Coronary artery (tissue), 2 donors: ENCODE results near the gene ITGA2.
A peak's percentile ranks its signal among the peaks of the same experiment; 100 is the strongest.

Source experiments
- DNase-seq: peaks from one replicate; pipeline ENCODE4 v3.0.0-alpha.2; 2017; ENCODE audit warnings: low spot score
- H3K27ac ChIP-seq, 2 donors: fragments of 200-600 bp; sonication (generic); one replicate each; pipeline ENCODE4 v1.5.1; 2016 to 2019
- H3K4me3 ChIP-seq: fragments of 200-600 bp; sonication (generic); 2 replicates; pipeline ENCODE4 v1.5.1; 2016; ENCODE audit warnings: mild to moderate bottlenecking, moderate library complexity
- TF ChIP-seq, protein P1 (sequence below): fragments of 200-600 bp; sonication (generic); IDR thresholded peaks from one replicate; pipeline ENCODE4 v1.5.1; 2019; ENCODE audit warnings: antibody characterized with exemption

The ITGA2 gene

DNA sequence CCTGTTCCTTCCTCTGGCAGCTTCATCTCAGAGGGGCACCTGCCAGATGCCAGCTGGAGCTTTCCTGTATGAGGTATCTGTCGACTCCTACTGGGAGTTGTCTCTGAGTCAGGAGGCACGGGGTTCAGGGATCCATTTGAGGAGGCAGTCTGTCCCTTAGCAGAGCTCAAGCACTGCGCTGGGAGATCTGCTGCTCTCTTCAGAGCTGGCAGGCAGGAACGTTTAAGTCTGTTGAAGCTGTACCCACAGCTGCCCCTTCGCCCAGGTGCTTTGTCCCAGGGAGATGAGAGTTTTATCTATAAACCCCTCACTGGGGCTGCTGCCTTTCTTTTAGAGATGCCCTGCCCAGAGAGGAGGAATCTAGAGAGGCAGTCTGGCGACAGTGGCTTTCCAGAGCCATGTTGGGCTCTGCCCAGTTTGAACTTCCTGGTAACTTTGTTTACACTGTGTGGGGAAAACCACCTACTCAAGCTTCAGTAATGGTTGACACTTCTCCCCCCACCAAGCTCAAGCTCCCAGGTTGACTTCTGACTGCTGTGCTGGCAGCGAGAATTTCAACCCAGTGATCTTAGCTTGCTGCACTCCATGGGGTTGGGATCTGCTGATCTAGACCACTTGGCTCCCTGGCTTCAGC is 11.8 kb upstream of the ITGA2 start:
- no peak for DNase-seq
- Histone ChIP-seq H3K4me3 (no peak overlapping the region), H3K27ac (no peak overlapping the region)
- TF ChIP-seq, protein P1, sequence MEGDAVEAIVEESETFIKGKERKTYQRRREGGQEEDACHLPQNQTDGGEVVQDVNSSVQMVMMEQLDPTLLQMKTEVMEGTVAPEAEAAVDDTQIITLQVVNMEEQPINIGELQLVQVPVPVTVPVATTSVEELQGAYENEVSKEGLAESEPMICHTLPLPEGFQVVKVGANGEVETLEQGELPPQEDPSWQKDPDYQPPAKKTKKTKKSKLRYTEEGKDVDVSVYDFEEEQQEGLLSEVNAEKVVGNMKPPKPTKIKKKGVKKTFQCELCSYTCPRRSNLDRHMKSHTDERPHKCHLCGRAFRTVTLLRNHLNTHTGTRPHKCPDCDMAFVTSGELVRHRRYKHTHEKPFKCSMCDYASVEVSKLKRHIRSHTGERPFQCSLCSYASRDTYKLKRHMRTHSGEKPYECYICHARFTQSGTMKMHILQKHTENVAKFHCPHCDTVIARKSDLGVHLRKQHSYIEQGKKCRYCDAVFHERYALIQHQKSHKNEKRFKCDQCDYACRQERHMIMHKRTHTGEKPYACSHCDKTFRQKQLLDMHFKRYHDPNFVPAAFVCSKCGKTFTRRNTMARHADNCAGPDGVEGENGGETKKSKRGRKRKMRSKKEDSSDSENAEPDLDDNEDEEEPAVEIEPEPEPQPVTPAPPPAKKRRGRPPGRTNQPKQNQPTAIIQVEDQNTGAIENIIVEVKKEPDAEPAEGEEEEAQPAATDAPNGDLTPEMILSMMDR: no peak

DNA sequence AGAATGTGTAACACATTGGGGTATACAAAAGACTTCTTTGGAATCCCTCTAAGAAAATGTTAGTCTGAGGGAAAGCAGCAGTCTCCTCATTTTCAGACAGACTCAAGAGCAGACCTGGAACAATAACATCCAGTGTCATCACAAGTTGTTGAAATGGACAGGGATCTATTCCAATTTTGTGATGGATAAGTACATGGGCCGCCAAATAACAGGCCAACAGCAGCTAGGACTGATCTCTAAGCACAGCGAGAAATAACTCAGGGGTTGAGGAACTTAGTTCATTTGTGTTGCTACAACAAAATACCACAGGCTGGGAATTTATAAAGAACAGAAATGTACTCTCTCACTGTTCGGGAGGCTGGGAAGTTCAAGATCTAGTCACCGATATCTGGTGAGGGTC is 7.6 kb upstream of the ITGA2 start:
- no peak for DNase-seq
- Histone ChIP-seq H3K4me3 (no peak overlapping the region), H3K27ac (no peak overlapping the region)
- TF ChIP-seq, protein P1: no peak

DNA sequence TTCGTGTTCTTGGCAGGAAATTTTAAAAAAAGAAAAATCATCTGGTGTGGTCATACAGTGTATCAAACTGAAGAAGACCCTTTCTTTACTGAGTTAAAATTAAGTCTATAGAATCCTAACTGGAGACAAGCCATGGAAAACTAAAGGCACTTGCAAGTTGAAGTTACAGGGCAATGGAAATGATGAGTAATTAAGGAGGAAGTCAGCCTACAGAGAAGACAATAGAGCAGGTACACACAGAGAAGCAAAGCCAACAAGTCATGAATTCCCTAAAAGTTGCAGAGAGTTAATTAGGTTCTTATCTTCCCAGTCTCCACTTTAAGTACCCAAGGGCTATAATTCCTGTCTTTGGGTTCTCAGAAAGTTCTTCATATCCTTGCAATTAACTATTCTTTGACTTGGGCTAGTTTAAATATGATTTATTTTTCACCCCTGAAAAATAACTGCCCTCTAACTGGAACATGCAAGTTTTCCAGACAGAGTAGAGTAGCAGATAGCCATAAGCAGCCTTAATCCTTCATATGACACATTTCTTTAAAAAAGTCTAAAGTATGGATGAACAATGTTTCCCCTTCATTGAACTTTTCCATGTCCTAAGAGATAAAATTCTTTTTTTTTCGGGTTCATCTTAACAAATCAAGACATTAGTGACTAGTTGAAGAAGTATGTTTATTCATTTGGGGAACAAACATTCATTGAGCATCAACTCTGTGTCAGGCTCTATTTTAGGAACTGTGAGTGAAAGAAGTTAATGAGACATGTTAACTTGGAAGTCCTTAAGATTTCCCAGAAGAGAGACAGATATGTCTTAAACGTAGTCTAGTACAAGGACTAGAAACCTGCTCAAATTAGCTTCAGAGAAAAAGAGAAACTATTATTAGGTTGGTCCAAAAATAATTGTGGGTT is 5.2 kb upstream of the ITGA2 start:
- Histone ChIP-seq H3K4me3 (no peak overlapping the region), H3K27ac (no peak overlapping the region)
- DNase-seq: no peak
- TF ChIP-seq, protein P1: no peak

DNA sequence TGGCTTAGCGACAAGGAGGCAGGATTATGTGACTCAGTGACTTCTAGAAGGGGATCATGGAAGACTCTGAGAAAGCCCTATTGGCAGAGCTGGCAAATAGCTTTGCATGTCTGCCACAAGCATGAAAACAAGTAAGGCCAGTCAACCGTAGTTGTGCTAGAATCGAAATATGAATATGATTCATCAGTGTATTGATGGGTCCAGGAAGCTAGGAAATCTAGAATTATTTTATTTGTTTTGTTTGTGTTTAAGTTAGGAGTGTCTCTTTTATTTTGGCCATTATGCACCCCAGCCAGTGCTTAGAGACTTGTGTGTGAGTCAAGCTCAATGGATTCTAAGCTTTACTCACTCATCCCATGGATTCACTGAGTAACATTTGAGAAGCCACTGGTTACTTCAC is 3.8 kb upstream of the ITGA2 start:
- DNase-seq: no peak
- TF ChIP-seq, protein P1: no peak
- H3K27ac ChIP-seq: no peak overlapping the region
- H3K4me3 ChIP-seq: no peak overlapping the region

DNA sequence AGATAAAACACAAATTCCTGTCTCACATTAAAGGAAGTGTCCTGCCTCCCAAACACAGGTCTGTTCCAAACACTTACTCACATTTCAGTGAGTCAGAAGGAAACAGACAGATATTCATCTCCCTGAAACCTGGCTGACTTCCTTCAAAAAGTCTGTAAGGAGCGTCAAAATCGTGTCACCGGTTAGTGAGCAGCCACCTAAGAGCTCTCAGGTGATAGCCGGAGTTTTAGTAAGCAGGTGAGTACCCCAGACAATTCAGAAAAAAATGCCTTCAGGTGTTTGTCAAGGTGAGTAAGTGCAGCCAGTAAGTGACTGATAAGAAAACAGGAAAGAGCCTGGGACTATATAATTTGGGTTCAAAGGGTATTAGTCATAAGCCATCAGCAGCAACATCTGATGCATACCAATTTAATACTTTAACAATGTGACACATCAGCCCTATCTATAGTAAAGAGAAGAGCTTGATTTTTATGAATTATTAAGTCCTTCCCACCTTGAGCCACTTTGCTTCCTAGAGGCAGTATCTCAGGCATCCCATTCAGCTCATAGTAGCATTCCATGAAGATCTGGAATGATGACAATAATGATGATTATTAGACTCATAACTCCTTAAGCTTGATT is 1.3 kb upstream of the ITGA2 start:
- DNase-seq: no peak
- TF ChIP-seq, protein P1: no peak
- Histone ChIP-seq H3K27ac (no peak overlapping the region), H3K4me3 (no peak overlapping the region)

DNA sequence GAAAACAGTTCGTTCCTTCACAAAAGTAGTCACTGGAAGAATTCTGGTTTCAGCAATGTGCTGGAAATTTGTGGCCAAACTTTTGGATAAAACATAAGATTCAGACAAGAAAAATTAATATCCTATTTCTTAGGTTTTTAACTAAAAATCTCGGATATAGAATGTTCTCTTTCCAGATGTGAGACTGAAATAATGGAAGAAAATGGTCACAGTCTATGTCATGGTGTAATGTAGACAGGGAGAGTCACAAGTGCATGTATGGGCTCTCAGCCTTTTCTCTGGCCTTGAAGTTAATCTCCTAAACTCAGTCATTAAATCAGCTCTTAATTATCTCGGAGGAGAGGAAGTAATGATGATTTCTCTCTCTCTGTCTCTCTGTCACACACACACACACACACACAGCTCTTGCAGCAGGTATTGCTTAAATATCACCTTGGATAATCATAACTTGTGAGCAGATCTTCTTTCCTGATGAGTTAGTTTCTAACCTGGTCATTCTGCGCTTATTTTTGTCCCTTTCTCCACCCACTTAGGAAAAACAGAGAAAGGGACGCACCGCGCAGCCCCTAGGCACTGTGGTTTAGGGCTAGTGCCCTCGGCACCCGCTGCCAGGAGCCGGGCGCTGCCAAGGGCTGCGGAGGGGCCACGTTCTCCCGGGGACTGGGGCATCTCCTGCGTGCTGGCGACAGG is 672 bp upstream of the ITGA2 start:
- H3K27ac ChIP-seq: peak overlapping the region; percentile 3 to 65
- no peak for DNase-seq
- TF ChIP-seq, protein P1: no peak
- H3K4me3 ChIP-seq: peak overlapping the region; percentile 75
